Caco-2 (cell line): Measurements from ENCODE around the gene SORBS1. TPM values are rescaled to one million over a fixed set of nuclear protein-coding genes. Genes with fewer than 3 reads are reported as not detected.

Experiments used
- BruUV-seq: library from RNA; stranded (reverse); fragments of 400-500 nt; replicated peaks from 2 replicates; lab custom pipeline; 2021; lab: Mats Ljungman, UMichigan
- CTCF ChIA-PET: fragments of 300-600 bp; sonication (Branson Sonifier 250); formaldehyde crosslinking; loops from one replicate; lab custom pipeline; 2022; ENCODE audit warnings: antibody characterized with exemption; lab: Charles Lee
- POLR2A ChIA-PET: fragments of 300-600 bp; sonication (Branson Sonifier 250); formaldehyde crosslinking; loops from one replicate; lab custom pipeline; 2022; ENCODE audit warnings: antibody characterized with exemption; lab: Charles Lee
- DNase-seq, 2 experiments: peaks; one replicate each; pipeline versions ENCODE4 v3.0.0 to v3.0.0-alpha.2; 2020 to 2022
- H3K27me3 ChIP-seq: replicated peaks from 2 replicates; pipeline ENCODE4 v1.6.0; 2011; ENCODE audit warnings: low read length; ENCODE audit not compliant: control insufficient read depth, insufficient read depth
- H3K36me3 ChIP-seq: 2 replicates; pipeline ENCODE4 v1.5.1; 2011; ENCODE audit warnings: low read length; ENCODE audit not compliant: control insufficient read depth, insufficient read depth
- H3K4me1 ChIP-seq: fragments of 250-450 bp; sonication (Bioruptor Pico); 2 replicates; pipeline ENCODE4 v1.5.1; 2020; ENCODE audit warnings: mild to moderate bottlenecking
- H3K4me3 ChIP-seq: 2 replicates; pipeline ENCODE4 v1.5.1; 2011; ENCODE audit warnings: low read depth, mild to moderate bottlenecking, control low read depth, low read length
- H3K9me3 ChIP-seq: fragments of 250-450 bp; sonication (Bioruptor Pico); 2 replicates; pipeline ENCODE4 v1.5.1; 2020; ENCODE audit warnings: mild to moderate bottlenecking, moderate library complexity
- H3K27ac Mint-ChIP-seq: one replicate; pipeline ENCODE4 v1.8.0; 2022; ENCODE audit warnings: mixed read lengths; ENCODE audit not compliant: unreplicated experiment
- H3K27me3 Mint-ChIP-seq: one replicate; pipeline ENCODE4 v1.8.0; 2022; ENCODE audit warnings: mixed read lengths; ENCODE audit not compliant: insufficient read depth, unreplicated experiment
- H3K36me3 Mint-ChIP-seq: one replicate; pipeline ENCODE4 v1.8.0; 2022; ENCODE audit warnings: mild to moderate bottlenecking, mixed read lengths; ENCODE audit not compliant: insufficient read depth, unreplicated experiment
- H3K4me1 Mint-ChIP-seq: one replicate; pipeline ENCODE4 v1.8.0; 2022; ENCODE audit warnings: low read depth, mixed read lengths; ENCODE audit not compliant: unreplicated experiment
- H3K4me3 Mint-ChIP-seq: one replicate; pipeline ENCODE4 v1.8.0; 2022; ENCODE audit warnings: mild to moderate bottlenecking, moderate library complexity, mixed read lengths; ENCODE audit not compliant: unreplicated experiment
- H3K9me3 Mint-ChIP-seq: one replicate; pipeline ENCODE4 v1.8.0; 2022; ENCODE audit warnings: mixed read lengths; ENCODE audit not compliant: unreplicated experiment
- CTCF ChIP-seq, 2 experiments: fragments of 200-600 bp in 1 of 2; IDR thresholded peaks; 1 replicate in 1 of 2; 2 replicates in 1 of 2; pipeline versions ENCODE4 v1.5.1 to v1.8.0; 2011 to 2022; ENCODE audit warnings: antibody characterized with exemption in 1 of 2, control low read depth in 1 of 2, inconsistent platforms in 1 of 2, low read depth in 1 of 2, low read length in 1 of 2, mild to moderate bottlenecking in 1 of 2, moderate library complexity in 1 of 2; ENCODE audit not compliant: insufficient read depth in 1 of 2, severe bottlenecking in 1 of 2, unreplicated experiment in 1 of 2
- intact Hi-C: fragments of 100-400 bp; cut with micrococcal nuclease; formaldehyde crosslinking; loops from one replicate; pipeline ENCODE4 v1.10.0; 2022; ENCODE audit not compliant: unreplicated experiment
- total RNA-seq: library from RNA; stranded (reverse); gene quantifications from 2 replicates; pipeline ENCODE4 v1.2.3, GENCODE V29; 2022

The SORBS1 gene
- total RNA-seq, 1 experiment from 2014 or later, result 39.3 TPM

DNA sequence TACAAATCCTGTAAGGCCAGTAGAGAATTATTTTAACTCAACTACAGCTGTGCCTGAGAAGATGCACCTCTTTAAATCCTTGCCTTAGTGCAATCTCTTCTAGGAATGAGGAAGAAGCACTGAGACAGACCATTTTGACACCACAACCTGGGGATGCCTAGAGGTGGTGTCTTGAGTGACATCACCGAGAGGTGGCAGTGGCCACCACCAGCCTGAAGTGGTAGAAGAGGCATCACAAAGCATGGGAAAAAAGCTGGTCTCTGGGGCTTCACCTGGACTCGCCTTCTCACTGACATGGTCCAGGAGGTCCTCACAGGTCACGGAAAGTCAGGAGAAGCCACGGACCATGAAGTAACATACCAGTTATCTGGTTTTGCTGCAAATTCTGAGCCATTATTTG lies 171.2 kb downstream of the SORBS1 start:
- CTCF ChIA-PET, result no interaction called here
- intact Hi-C loops, result no loop called here

GRCh38 chr10:95389176-95389575 lies 172.0 kb downstream of the SORBS1 start:
- Histone ChIP-seq H3K36me3 (peaks cover 10% of the 10 kb centered on the region), H3K4me3 (no peak overlapping the region), H3K9me3 (no peaks in the 10 kb centered on the region), H3K27me3 (no peaks in the 10 kb centered on the region), H3K4me1 (no peaks in the 10 kb centered on the region; the same call in 1 of the 2 replicates)
- H3K27me3 Mint-ChIP-seq, result no peaks in the 10 kb centered on the region
- peaks cover 2% of the 10 kb centered on the region for H3K36me3 Mint-ChIP-seq
- no peak for TF ChIP-seq CTCF (IDR thresholded peaks at IDR 0.05; ENCODE audit: insufficient read depth in 1 of 2, low read depth in 1 of 2, low read length in 1 of 2, severe bottlenecking in 1 of 2, unreplicated experiment in 1 of 2)
- peaks cover 19% of the 10 kb centered on the region for H3K4me1 Mint-ChIP-seq
- CTCF ChIA-PET, result no interaction called here
- intact Hi-C loops, result no loop called here
- DNase-seq, result no peak
- no TSS peak for BruUV-seq
- POLR2A ChIA-PET, result no interaction called here
- H3K4me3 Mint-ChIP-seq, result no peak overlapping the region
- no peak overlapping the region for H3K27ac Mint-ChIP-seq
- H3K9me3 Mint-ChIP-seq, result no peaks in the 10 kb centered on the region

More for the DNA sequence above, 171.2 kb downstream of the SORBS1 start:
- no peak overlapping the region for H3K4me3 ChIP-seq
- Mint-ChIP-seq H3K27ac (no peak overlapping the region), H3K9me3 (no peaks in the 10 kb centered on the region), H3K4me1 (peaks cover 19% of the 10 kb centered on the region), H3K4me3 (no peak overlapping the region), H3K36me3 (no peaks in the 10 kb centered on the region), H3K27me3 (no peaks in the 10 kb centered on the region)
- no peak for DNase-seq
- peaks cover 8% of the 10 kb centered on the region for H3K36me3 ChIP-seq
- no peaks in the 10 kb centered on the region; the same call in 1 of the 2 replicates for H3K4me1 ChIP-seq
- no peak for TF ChIP-seq CTCF (IDR thresholded peaks at IDR 0.05; ENCODE audit: insufficient read depth in 1 of 2, low read depth in 1 of 2, low read length in 1 of 2, severe bottlenecking in 1 of 2, unreplicated experiment in 1 of 2)
- no peaks in the 10 kb centered on the region for H3K9me3 ChIP-seq
- POLR2A ChIA-PET, result no interaction called here
- no TSS peak for BruUV-seq
- no peaks in the 10 kb centered on the region for H3K27me3 ChIP-seq

DNA sequence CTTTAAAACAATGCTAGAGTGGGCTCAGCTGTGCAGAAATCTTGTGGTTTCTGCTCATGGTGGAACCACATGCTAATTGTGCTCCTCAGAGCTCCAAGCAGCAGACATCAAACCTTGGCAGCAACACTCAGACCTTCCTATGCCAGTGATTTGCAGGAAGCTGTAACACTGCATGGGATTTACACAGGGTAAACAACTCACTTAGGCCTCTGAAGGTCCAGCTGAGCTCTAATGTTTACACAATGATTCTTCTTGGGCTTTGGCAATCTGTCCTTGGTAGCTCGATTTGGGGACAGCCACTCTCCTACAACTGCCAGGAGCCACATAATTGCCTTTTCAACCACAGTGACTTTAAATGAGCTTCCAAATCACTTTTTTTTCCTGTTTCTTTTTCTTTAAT lies 172.6 kb downstream of the SORBS1 start:
- ChIA-PET CTCF (interaction anchor here (0.9 kb wide), 1 partner anchor 145 kb away, joined by 4 read pairs; no protein-coding TSS in a partner anchor), POLR2A (no interaction called here)
- H3K9me3 ChIP-seq, result no peaks in the 10 kb centered on the region
- intact Hi-C loops, result no loop called here
- Mint-ChIP-seq H3K27ac (no peak overlapping the region), H3K9me3 (no peaks in the 10 kb centered on the region), H3K4me1 (peaks cover 19% of the 10 kb centered on the region), H3K4me3 (no peak overlapping the region), H3K36me3 (peaks cover 6% of the 10 kb centered on the region), H3K27me3 (no peaks in the 10 kb centered on the region)
- no peak overlapping the region for H3K4me3 ChIP-seq
- H3K36me3 ChIP-seq, result peaks cover 9% of the 10 kb centered on the region
- no peaks in the 10 kb centered on the region; the same call in 1 of the 2 replicates for H3K4me1 ChIP-seq
- no peaks in the 10 kb centered on the region for H3K27me3 ChIP-seq
- DNase-seq, result peak in 1 of 2 experiments; percentile 6
- no peak for TF ChIP-seq CTCF (IDR thresholded peaks at IDR 0.05; ENCODE audit: insufficient read depth in 1 of 2, low read depth in 1 of 2, low read length in 1 of 2, severe bottlenecking in 1 of 2, unreplicated experiment in 1 of 2)
- BruUV-seq, result no TSS peak
